ENCODE measurements around the gene PTGDR. TPM values are rescaled to one million over a fixed set of nuclear protein-coding genes. Genes with fewer than 3 reads are reported as not detected.

The PTGDR gene
- total and polyA plus RNA-seq, 2 donors (not counting 1 experiment from before 2014, with no cell fraction given) = 0.08 TPM; not detected in 1

DNA sequence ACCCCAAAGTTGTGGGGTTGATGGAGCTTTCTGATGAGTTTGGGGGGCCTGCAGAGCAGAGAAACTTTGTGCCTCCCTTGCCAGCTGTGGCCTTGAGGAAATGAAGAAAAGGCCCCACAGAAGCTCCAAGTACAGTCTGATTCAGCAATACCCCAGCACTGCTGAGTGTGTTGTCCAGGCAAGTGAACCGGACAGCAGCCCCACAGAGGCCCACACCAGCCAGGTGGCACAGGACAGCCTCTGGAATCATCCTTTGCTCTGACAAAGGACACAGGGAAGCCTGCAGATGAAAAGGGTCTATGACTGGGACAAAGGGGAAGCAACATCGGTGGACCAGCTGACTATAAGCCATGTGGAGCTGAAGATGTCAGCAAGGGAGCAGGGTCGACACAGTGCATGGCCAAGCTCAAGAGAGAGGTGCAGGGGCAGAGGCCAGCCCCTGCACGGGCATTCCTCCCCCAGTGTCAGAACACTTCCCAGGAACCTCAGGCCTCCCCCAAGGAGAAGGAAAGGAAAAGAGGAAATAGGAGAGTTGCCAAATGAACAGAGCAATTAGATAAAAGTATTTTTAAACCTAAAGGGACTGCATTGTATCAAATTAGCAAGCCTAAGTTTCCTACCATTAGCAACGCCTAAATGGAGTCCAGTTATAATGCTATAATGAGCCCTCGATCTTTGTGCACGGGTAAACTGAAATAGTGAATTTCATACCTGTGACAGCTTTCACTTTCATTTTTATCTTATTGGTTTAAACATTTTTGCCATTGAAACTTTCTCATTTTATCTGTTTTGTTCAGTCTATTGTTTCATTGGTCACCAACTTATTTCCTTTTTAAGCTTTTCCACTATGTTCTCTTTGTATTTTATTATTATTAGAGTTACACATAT lies 46.3 kb upstream of the PTGDR start:
- no peaks in the 10 kb centered on the region for H3K4me1 ChIP-seq (ENCODE audit: control insufficient read depth, extremely low read depth, insufficient read depth, low read length)
- no peak for TF ChIP-seq EZH2 (IDR thresholded peaks at IDR 0.05; ENCODE audit: low read length, missing control alignments)
- TF ChIP-seq, protein P1, sequence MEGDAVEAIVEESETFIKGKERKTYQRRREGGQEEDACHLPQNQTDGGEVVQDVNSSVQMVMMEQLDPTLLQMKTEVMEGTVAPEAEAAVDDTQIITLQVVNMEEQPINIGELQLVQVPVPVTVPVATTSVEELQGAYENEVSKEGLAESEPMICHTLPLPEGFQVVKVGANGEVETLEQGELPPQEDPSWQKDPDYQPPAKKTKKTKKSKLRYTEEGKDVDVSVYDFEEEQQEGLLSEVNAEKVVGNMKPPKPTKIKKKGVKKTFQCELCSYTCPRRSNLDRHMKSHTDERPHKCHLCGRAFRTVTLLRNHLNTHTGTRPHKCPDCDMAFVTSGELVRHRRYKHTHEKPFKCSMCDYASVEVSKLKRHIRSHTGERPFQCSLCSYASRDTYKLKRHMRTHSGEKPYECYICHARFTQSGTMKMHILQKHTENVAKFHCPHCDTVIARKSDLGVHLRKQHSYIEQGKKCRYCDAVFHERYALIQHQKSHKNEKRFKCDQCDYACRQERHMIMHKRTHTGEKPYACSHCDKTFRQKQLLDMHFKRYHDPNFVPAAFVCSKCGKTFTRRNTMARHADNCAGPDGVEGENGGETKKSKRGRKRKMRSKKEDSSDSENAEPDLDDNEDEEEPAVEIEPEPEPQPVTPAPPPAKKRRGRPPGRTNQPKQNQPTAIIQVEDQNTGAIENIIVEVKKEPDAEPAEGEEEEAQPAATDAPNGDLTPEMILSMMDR (conservative IDR thresholded peaks at IDR 0.05 in 1 of 2, IDR thresholded peaks at IDR 0.05 in 1 of 2; ENCODE audit: low read depth in 1 of 2, low read length in 2 of 2) = no peak
- H3K9ac ChIP-seq (ENCODE audit: insufficient read depth, low read length) = no peak overlapping the region
- H2AFZ ChIP-seq (ENCODE audit: low read length) = peak overlapping the region; percentile 31
- peaks cover 8% of the 10 kb centered on the region for H3K27me3 ChIP-seq (ENCODE audit: control insufficient read depth, insufficient read depth, low read length)
- H3K27ac ChIP-seq (ENCODE audit: insufficient read depth, low read length) = no peak overlapping the region
- H3K36me3 ChIP-seq (ENCODE audit: control insufficient read depth, insufficient read depth, low read length) = no peaks in the 10 kb centered on the region
- H3K79me2 ChIP-seq (ENCODE audit: control insufficient read depth, insufficient read depth, low read length) = no peaks in the 10 kb centered on the region
- H3K4me2 ChIP-seq (ENCODE audit: extremely low read depth, insufficient read depth, low read length) = no peak overlapping the region
- DNase-seq (ENCODE audit: low read depth in 2 of 2) = no peak
- no peaks in the 10 kb centered on the region for H3K9me3 ChIP-seq (ENCODE audit: control insufficient read depth, insufficient read depth, low read depth, low read length)
- H3K4me3 ChIP-seq (replicated peaks in 1 of 4; ENCODE audit: control extremely low read depth in 1 of 4, insufficient read depth in 1 of 4, low read depth in 3 of 4, low read length in 4 of 4) = no peak overlapping the region
- H4K20me1 ChIP-seq (ENCODE audit: control insufficient read depth, extremely low read depth, insufficient read depth, low read length) = no peaks in the 10 kb centered on the region

DNA sequence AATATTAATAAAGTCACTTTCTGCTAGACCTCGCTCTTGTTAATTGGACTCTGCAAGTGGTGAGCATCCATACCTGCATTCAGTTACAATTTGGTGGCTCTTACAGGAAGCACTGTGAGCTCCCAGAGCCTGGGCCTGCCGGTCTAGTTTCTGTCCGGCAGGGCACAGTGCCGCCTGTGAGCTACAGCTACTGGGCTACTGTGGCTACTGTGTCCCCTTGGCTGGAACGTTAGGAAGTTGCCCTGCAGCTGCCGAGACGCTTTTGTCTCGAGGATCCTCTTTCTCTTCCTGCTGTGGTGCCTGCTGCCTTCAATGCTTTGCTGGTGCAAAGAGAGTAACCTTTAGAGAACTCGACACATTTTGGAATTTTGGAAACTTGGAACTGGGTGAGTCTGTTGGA lies 44.6 kb upstream of the PTGDR start:
- Histone ChIP-seq H3K4me3 (replicated peaks in 1 of 4; ENCODE audit: control extremely low read depth in 1 of 4, insufficient read depth in 1 of 4, low read depth in 3 of 4, low read length in 4 of 4) (no peak overlapping the region), H3K27me3 (ENCODE audit: control insufficient read depth, insufficient read depth, low read length) (peaks cover 8% of the 10 kb centered on the region), H3K27ac (ENCODE audit: insufficient read depth, low read length) (no peak overlapping the region), H3K9me3 (ENCODE audit: control insufficient read depth, insufficient read depth, low read depth, low read length) (no peaks in the 10 kb centered on the region), H3K36me3 (ENCODE audit: control insufficient read depth, insufficient read depth, low read length) (no peaks in the 10 kb centered on the region), H3K4me2 (ENCODE audit: extremely low read depth, insufficient read depth, low read length) (no peak overlapping the region), H3K4me1 (ENCODE audit: control insufficient read depth, extremely low read depth, insufficient read depth, low read length) (no peaks in the 10 kb centered on the region), H4K20me1 (ENCODE audit: control insufficient read depth, extremely low read depth, insufficient read depth, low read length) (no peaks in the 10 kb centered on the region), H3K9ac (ENCODE audit: insufficient read depth, low read length) (no peak overlapping the region), H2AFZ (ENCODE audit: low read length) (no peak overlapping the region), H3K79me2 (ENCODE audit: control insufficient read depth, insufficient read depth, low read length) (no peaks in the 10 kb centered on the region)
- DNase-seq (ENCODE audit: low read depth in 2 of 2) = no peak
- TF ChIP-seq, protein P1 (conservative IDR thresholded peaks at IDR 0.05 in 1 of 2, IDR thresholded peaks at IDR 0.05 in 1 of 2; ENCODE audit: low read depth in 1 of 2, low read length in 2 of 2) = no peak
- no peak for TF ChIP-seq EZH2 (IDR thresholded peaks at IDR 0.05; ENCODE audit: low read length, missing control alignments)

DNA sequence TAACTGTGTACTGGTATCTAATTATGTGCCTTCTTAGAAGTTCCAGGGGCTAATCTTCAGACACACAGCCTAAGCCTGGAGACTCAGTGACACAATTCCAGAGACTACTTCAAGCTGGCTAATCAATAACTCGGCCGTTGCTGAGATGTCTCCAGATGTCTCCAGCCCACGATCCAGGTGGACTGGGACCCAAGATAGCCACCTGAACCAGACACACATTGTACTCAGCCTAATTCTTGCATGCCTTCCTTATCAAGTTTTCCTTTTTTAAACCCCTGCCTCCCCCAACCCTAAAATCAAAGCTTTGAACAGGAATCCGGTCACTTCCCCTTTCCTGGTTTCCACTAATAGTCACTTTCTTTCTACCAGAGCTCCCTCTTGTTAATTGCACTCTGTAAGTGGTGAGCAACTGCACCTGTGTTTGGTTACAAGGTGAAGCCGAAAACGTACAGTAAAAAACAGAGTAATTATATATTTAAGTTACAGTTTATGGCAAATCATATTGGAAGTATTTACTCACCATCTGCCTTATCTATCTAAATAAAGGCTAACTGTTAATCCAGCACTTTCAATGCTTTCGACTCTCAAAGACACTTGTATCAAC lies 39.8 kb upstream of the PTGDR start:
- H4K20me1 ChIP-seq (ENCODE audit: control insufficient read depth, extremely low read depth, insufficient read depth, low read length) = no peaks in the 10 kb centered on the region
- H3K4me2 ChIP-seq (ENCODE audit: extremely low read depth, insufficient read depth, low read length) = no peak overlapping the region
- H3K9ac ChIP-seq (ENCODE audit: insufficient read depth, low read length) = no peak overlapping the region
- H3K4me1 ChIP-seq (ENCODE audit: control insufficient read depth, extremely low read depth, insufficient read depth, low read length) = no peaks in the 10 kb centered on the region
- peaks cover 6% of the 10 kb centered on the region for H3K27me3 ChIP-seq (ENCODE audit: control insufficient read depth, insufficient read depth, low read length)
- H3K4me3 ChIP-seq (replicated peaks in 1 of 4; ENCODE audit: control extremely low read depth in 1 of 4, insufficient read depth in 1 of 4, low read depth in 3 of 4, low read length in 4 of 4) = no peak overlapping the region
- no peak for TF ChIP-seq EZH2 (IDR thresholded peaks at IDR 0.05; ENCODE audit: low read length, missing control alignments)
- TF ChIP-seq, protein P1 (conservative IDR thresholded peaks at IDR 0.05 in 1 of 2, IDR thresholded peaks at IDR 0.05 in 1 of 2; ENCODE audit: low read depth in 1 of 2, low read length in 2 of 2) = no peak
- no peak overlapping the region for H3K27ac ChIP-seq (ENCODE audit: insufficient read depth, low read length)
- H2AFZ ChIP-seq (ENCODE audit: low read length) = no peak overlapping the region
- no peak for DNase-seq (ENCODE audit: low read depth in 2 of 2)
- no peaks in the 10 kb centered on the region for H3K79me2 ChIP-seq (ENCODE audit: control insufficient read depth, insufficient read depth, low read length)
- no peaks in the 10 kb centered on the region for H3K9me3 ChIP-seq (ENCODE audit: control insufficient read depth, insufficient read depth, low read depth, low read length)
- H3K36me3 ChIP-seq (ENCODE audit: control insufficient read depth, insufficient read depth, low read length) = no peaks in the 10 kb centered on the region

All from fibroblast of lung (primary cell).